GM23248 (cell line): ENCODE data around the gene STOML2. TPM values are rescaled to one million over a fixed set of nuclear protein-coding genes. Genes with fewer than 3 reads are reported as not detected.

Source experiments
- DNase-seq: peaks from one replicate; pipeline ENCODE4 v3.0.0-alpha.2; 2015
- H2AFZ ChIP-seq: fragments of 200-600 bp; sonication (generic); 2 replicates; pipeline ENCODE4 v1.6.1; 2016; ENCODE audit warnings: antibody characterized with exemption
- H3F3A ChIP-seq: fragments of 200-600 bp; sonication (generic); 2 replicates; pipeline ENCODE4 v1.6.1; 2016; ENCODE audit warnings: mild to moderate bottlenecking, antibody characterized with exemption, mixed run types; ENCODE audit not compliant: insufficient read depth
- H3K27ac ChIP-seq: fragments of 200-600 bp; sonication (generic); 2 replicates; pipeline ENCODE4 v1.5.1; 2016; ENCODE audit warnings: mild to moderate bottlenecking
- H3K27me3 ChIP-seq: fragments of 200-600 bp; sonication (generic); replicated peaks from 2 replicates; pipeline ENCODE4 v1.6.1; 2016; ENCODE audit warnings: mild to moderate bottlenecking; ENCODE audit not compliant: insufficient read depth
- H3K36me3 ChIP-seq: fragments of 200-600 bp; sonication (generic); 2 replicates; pipeline ENCODE4 v1.6.1; 2016; ENCODE audit warnings: low read depth, mild to moderate bottlenecking
- H3K4me1 ChIP-seq: fragments of 200-600 bp; sonication (generic); 2 replicates; pipeline ENCODE4 v1.6.1; 2016; ENCODE audit warnings: mild to moderate bottlenecking; ENCODE audit not compliant: insufficient read depth
- H3K4me2 ChIP-seq: fragments of 200-600 bp; sonication (generic); one replicate; pipeline ENCODE4 v1.6.1; 2016; ENCODE audit warnings: mild to moderate bottlenecking; ENCODE audit not compliant: unreplicated experiment
- H3K4me3 ChIP-seq: fragments of 200-600 bp; sonication (generic); 2 replicates; pipeline ENCODE4 v1.5.1; 2016; ENCODE audit warnings: mild to moderate bottlenecking
- H3K79me2 ChIP-seq: fragments of 200-600 bp; sonication (generic); 2 replicates; pipeline ENCODE4 v1.6.1; 2016; ENCODE audit warnings: mild to moderate bottlenecking; ENCODE audit not compliant: insufficient read depth
- H3K9ac ChIP-seq: fragments of 200-600 bp; sonication (generic); 2 replicates; pipeline ENCODE4 v1.6.1; 2016; ENCODE audit warnings: mild to moderate bottlenecking
- H3K9me2 ChIP-seq: fragments of 200-600 bp; sonication (generic); 2 replicates; pipeline ENCODE4 v1.6.1; 2016; ENCODE audit warnings: mixed run types, mild to moderate bottlenecking, moderate library complexity; ENCODE audit not compliant: insufficient read depth
- H3K9me3 ChIP-seq: fragments of 200-600 bp; sonication (generic); one replicate; pipeline ENCODE4 v1.6.1; 2017; ENCODE audit warnings: low read depth
- H4K20me1 ChIP-seq: fragments of 200-600 bp; sonication (generic); 2 replicates; pipeline ENCODE4 v1.6.0; 2016; ENCODE audit not compliant: insufficient read depth
- EZH2 ChIP-seq: fragments of 200-600 bp; sonication (generic); IDR thresholded peaks from 2 replicates; pipeline ENCODE4 v1.6.1; 2018; ENCODE audit warnings: antibody characterized with exemption, mild to moderate bottlenecking; ENCODE audit not compliant: insufficient read depth, poor library complexity, severe bottlenecking
- EZH2phosphoT487 ChIP-seq: fragments of 200-600 bp; sonication (generic); IDR thresholded peaks from 2 replicates; pipeline ENCODE4 v1.6.1; 2018; ENCODE audit warnings: antibody characterized with exemption, moderate library complexity, mild to moderate bottlenecking, low read depth; ENCODE audit not compliant: insufficient read depth
- WGBS, 2 experiments: methylation state at CpG; one replicate each; pipeline ENCODE4 v1.1.6; 2015 to 2017; ENCODE audit warnings: low lambda C conversion rate in 2 of 2, low coverage in 1 of 2; ENCODE audit errors: missing lambda C conversion rate in 2 of 2; 5-methylcytosine and 5-hydroxymethylcytosine counted together
- in situ Hi-C: fragments of 300-500 bp; cut with MboI; formaldehyde crosslinking; loops from 2 replicates; pipeline ENCODE4 v1.15.0; 2020
- polyA plus RNA-seq: library from polyadenylated mRNA; unstranded; fragments of >200 nt; fragmentation: Nextera tagmentation; extraction: Ambion mirVana; gene quantifications from 2 replicates; pipeline ENCODE4 v1.2.1, GENCODE V29; 2016
- total RNA-seq: library from RNA; depleted of rRNA; stranded (reverse); fragments of >200 nt; shearing (Covaris generic); gene quantifications from 2 replicates; pipeline ENCODE4 v1.2.3, GENCODE V29; 2014

STOML2 gene
- total and polyA plus RNA-seq, 2 experiments from 2014 or later: 120 to 124 TPM

GRCh38 chr9:35136866-35137265 lies 33.9 kb upstream of the STOML2 start:
- no peaks in the 10 kb centered on the region for H4K20me1 ChIP-seq
- H3K79me2 ChIP-seq: no peaks in the 10 kb centered on the region
- no peaks in the 10 kb centered on the region for H3F3A ChIP-seq
- H3K4me2 ChIP-seq: no peak overlapping the region
- no peak overlapping the region for H2AFZ ChIP-seq
- H3K4me3 ChIP-seq: no peak overlapping the region
- no peaks in the 10 kb centered on the region for H3K27me3 ChIP-seq
- no peak overlapping the region for H3K27ac ChIP-seq
- H3K9ac ChIP-seq: no peak overlapping the region
- in situ Hi-C loops: no loop called here
- H3K4me1 ChIP-seq: no peaks in the 10 kb centered on the region
- DNase-seq: peak; percentile 4
- no peaks in the 10 kb centered on the region for H3K36me3 ChIP-seq
- no peak for TF ChIP-seq EZH2
- TF ChIP-seq EZH2phosphoT487: no peak
- 68 to 70% methylated on average over 8 of the region's 8 CpGs for WGBS, 2 experiments
- H3K9me2 ChIP-seq: no peaks in the 10 kb centered on the region
- H3K9me3 ChIP-seq: no peaks in the 10 kb centered on the region

- WGBS, 2 experiments: 77 to 81% methylated on average over 7 of the region's 7 CpGs
- no peak overlapping the region for H3K27ac ChIP-seq
- no peak overlapping the region for H3K4me2 ChIP-seq
- H3K9ac ChIP-seq: no peak overlapping the region
- no peaks in the 10 kb centered on the region for H3F3A ChIP-seq
- H3K79me2 ChIP-seq: no peaks in the 10 kb centered on the region
- no peaks in the 10 kb centered on the region for H3K9me3 ChIP-seq
- TF ChIP-seq EZH2phosphoT487 (no peak), EZH2 (no peak)
- H3K27me3 ChIP-seq: no peaks in the 10 kb centered on the region
- H3K4me1 ChIP-seq: no peaks in the 10 kb centered on the region
- no peaks in the 10 kb centered on the region for H4K20me1 ChIP-seq
- H3K36me3 ChIP-seq: no peaks in the 10 kb centered on the region
- no peak overlapping the region for H2AFZ ChIP-seq
- H3K9me2 ChIP-seq: no peaks in the 10 kb centered on the region
- no peak overlapping the region for H3K4me3 ChIP-seq
- DNase-seq: no peak
- in situ Hi-C loops: no loop called here
These were observed 33.1 kb upstream of the STOML2 start for GRCh38 chr9:35135988-35136387.

GRCh38 chr9:35134920-35135319 lies 32.0 kb upstream of the STOML2 start:
- no peaks in the 10 kb centered on the region for H3K9me3 ChIP-seq
- H3K9me2 ChIP-seq: no peaks in the 10 kb centered on the region
- in situ Hi-C loops: no loop called here
- H4K20me1 ChIP-seq: no peaks in the 10 kb centered on the region
- H3K36me3 ChIP-seq: no peaks in the 10 kb centered on the region
- H3K4me1 ChIP-seq: no peaks in the 10 kb centered on the region
- no peaks in the 10 kb centered on the region for H3F3A ChIP-seq
- no peak for TF ChIP-seq EZH2phosphoT487
- TF ChIP-seq EZH2: no peak
- no peak overlapping the region for H2AFZ ChIP-seq
- no peak overlapping the region for H3K27ac ChIP-seq
- DNase-seq: no peak
- 54 to 64% methylated on average over 6 of the region's 6 CpGs for WGBS, 2 experiments
- no peak overlapping the region for H3K4me3 ChIP-seq
- no peak overlapping the region for H3K4me2 ChIP-seq
- H3K79me2 ChIP-seq: no peaks in the 10 kb centered on the region
- H3K9ac ChIP-seq: no peak overlapping the region
- H3K27me3 ChIP-seq: no peaks in the 10 kb centered on the region

GRCh38 chr9:35116898-35117551 lies 14.1 kb upstream of the STOML2 start:
- H3K9me3 ChIP-seq: no peaks in the 10 kb centered on the region
- DNase-seq: peak; percentile 98
- no peaks in the 10 kb centered on the region for H4K20me1 ChIP-seq
- H3K27ac ChIP-seq: peak overlapping the region; percentile 98
- peaks cover 28% of the 10 kb centered on the region for H3K4me1 ChIP-seq
- H3K4me2 ChIP-seq: peak overlapping the region; percentile 92
- no peak for TF ChIP-seq EZH2phosphoT487
- no peak for TF ChIP-seq EZH2
- no peaks in the 10 kb centered on the region for H3K27me3 ChIP-seq
- no peaks in the 10 kb centered on the region for H3K9me2 ChIP-seq
- peaks cover 43% of the 10 kb centered on the region for H3F3A ChIP-seq
- peak overlapping the region; percentile 77 for H3K4me3 ChIP-seq
- peak overlapping the region; percentile 90 for H3K9ac ChIP-seq
- in situ Hi-C loops: loop anchor here (10.0 kb wide), 1 partner anchor 438 kb away; no protein-coding TSS in a partner anchor
- H3K36me3 ChIP-seq: no peaks in the 10 kb centered on the region
- H3K79me2 ChIP-seq: peaks cover 14% of the 10 kb centered on the region
- 4% methylated on average over 30 of the region's 30 CpGs for WGBS, 2 experiments
- peak overlapping the region; percentile 92 for H2AFZ ChIP-seq
